GM18951 (cell line): Measurements from ENCODE around the gene MYH7.
"Not testable (repeated sequence)": the region's sequence is repeated elsewhere in the genome, so short reads cannot be mapped to it uniquely, and the experiment has no call there.

Source experiments
- POLR2A ChIP-seq: IDR thresholded peaks from 4 replicates; pipeline ENCODE4 v1.6.1; 2011; ENCODE audit warnings: mild to moderate bottlenecking; ENCODE audit not compliant: insufficient read length, insufficient read depth; ENCODE audit errors: extremely low read depth
- in situ Hi-C: fragments of 300-500 bp; cut with MboI; formaldehyde crosslinking; loops from one replicate; pipeline ENCODE4 v1.12.0; 2022; ENCODE audit warnings: low sequenced_read_pairs, mixed read lengths, inconsistent platforms; ENCODE audit not compliant: unreplicated experiment

The MYH7 gene

GRCh38 chr14:23431486-23431885 lies 4.0 kb downstream of the MYH7 start:
- in situ Hi-C loops = no loop called here
- no peak for TF ChIP-seq POLR2A

GRCh38 chr14:23430723-23431085 lies 4.8 kb downstream of the MYH7 start:
- in situ Hi-C loops = no loop called here
- no peak for TF ChIP-seq POLR2A

GRCh38 chr14:23430016-23430722 lies 5.3 kb downstream of the MYH7 start:
- no peak for TF ChIP-seq POLR2A
- in situ Hi-C loops = no loop called here

- in situ Hi-C loops = no loop called here
Observed at GRCh38 chr14:23428686-23429495, 6.6 kb downstream of the MYH7 start.

GRCh38 chr14:23425798-23426197 lies 9.7 kb downstream of the MYH7 start:
- in situ Hi-C loops = not testable (repeated sequence)

More at GRCh38 chr14:23428686-23429495, 6.6 kb downstream of the MYH7 start:
- no peak for TF ChIP-seq POLR2A

- in situ Hi-C loops = no loop called here
Observed at GRCh38 chr14:23425169-23425568, 10.3 kb downstream of the MYH7 start.

GRCh38 chr14:23423657-23424056 lies 11.8 kb downstream of the MYH7 start:
- in situ Hi-C loops = no loop called here

More at GRCh38 chr14:23425169-23425568, 10.3 kb downstream of the MYH7 start:
- no peak for TF ChIP-seq POLR2A

GRCh38 chr14:23421594-23421993 lies 13.9 kb downstream of the MYH7 start:
- in situ Hi-C loops = no loop called here
- no peak for TF ChIP-seq POLR2A

More at GRCh38 chr14:23423657-23424056, 11.8 kb downstream of the MYH7 start:
- TF ChIP-seq POLR2A = no peak

GRCh38 chr14:23419646-23420045 lies 15.8 kb downstream of the MYH7 start:
- in situ Hi-C loops = not testable (repeated sequence)

- TF ChIP-seq POLR2A = no peak
- in situ Hi-C loops = no loop called here
Observed at GRCh38 chr14:23418021-23418420, 17.4 kb downstream of the MYH7 start.

GRCh38 chr14:23417269-23417668 lies 18.2 kb downstream of the MYH7 start:
- in situ Hi-C loops = not testable (repeated sequence)

- TF ChIP-seq POLR2A = no peak
- in situ Hi-C loops = no loop called here
Observed at GRCh38 chr14:23416801-23417200, 18.7 kb downstream of the MYH7 start.

- in situ Hi-C loops = no loop called here
- no peak for TF ChIP-seq POLR2A
Observed at GRCh38 chr14:23415821-23416778, 19.4 kb downstream of the MYH7 start.
